SK-MEL-5 (cell line): ENCODE measurements around the gene ITPR2. TPM values are rescaled to one million over a fixed set of nuclear protein-coding genes. Genes with fewer than 3 reads are reported as not detected.

Source experiments
- DNase-seq: peaks from one replicate; pipeline ENCODE4 v3.0.0-alpha.2; 2016; ENCODE audit warnings: low read depth, low spot score
- in situ Hi-C: cut with HindIII; loops from 2 replicates; pipeline ENCODE4 v1.10.0; 2016; ENCODE audit warnings: low sequenced_read_pairs, high pct_unique_total_duplicates, low pct_unique_long_range_greater_than_20kb
- total RNA-seq: library from RNA; depleted of rRNA; stranded (reverse); fragments of >200 nt; shearing (Covaris generic); gene quantifications from 2 replicates; pipeline ENCODE4 v1.2.3, GENCODE V29; 2014

ITPR2 gene
- total RNA-seq, 1 experiment from 2014 or later: 21.3 TPM

GRCh38 chr12:26564391-26564790 lies 268.6 kb downstream of the ITPR2 start:
- no peak for DNase-seq
- in situ Hi-C loops: no loop called here

- no peak for DNase-seq
- in situ Hi-C loops: no loop called here
Observed at GRCh38 chr12:26563552-26563951, 269.4 kb downstream of the ITPR2 start.

GRCh38 chr12:26557326-26557725 lies 275.7 kb downstream of the ITPR2 start:
- in situ Hi-C loops: no loop called here
- no peak for DNase-seq

- in situ Hi-C loops: no loop called here
- DNase-seq: no peak
Observed at GRCh38 chr12:26556916-26557315, 276.1 kb downstream of the ITPR2 start.

- in situ Hi-C loops: no loop called here
- no peak for DNase-seq
Observed at GRCh38 chr12:26555139-26555538, 277.9 kb downstream of the ITPR2 start.

GRCh38 chr12:26554332-26554731 lies 278.7 kb downstream of the ITPR2 start:
- in situ Hi-C loops: no loop called here
- no peak for DNase-seq

GRCh38 chr12:26551385-26551784 lies 281.6 kb downstream of the ITPR2 start:
- DNase-seq: no peak
- in situ Hi-C loops: no loop called here

- no peak for DNase-seq
- in situ Hi-C loops: no loop called here
Observed at GRCh38 chr12:26548227-26548626, 284.8 kb downstream of the ITPR2 start.

- in situ Hi-C loops: no loop called here
- no peak for DNase-seq
Observed at GRCh38 chr12:26546535-26547314, 286.3 kb downstream of the ITPR2 start.

GRCh38 chr12:26539131-26539530 lies 293.9 kb downstream of the ITPR2 start:
- in situ Hi-C loops: no loop called here
- no peak for DNase-seq

GRCh38 chr12:26537651-26538050 lies 295.3 kb downstream of the ITPR2 start:
- in situ Hi-C loops: no loop called here
- DNase-seq: no peak

GRCh38 chr12:26537126-26537525 lies 295.9 kb downstream of the ITPR2 start:
- DNase-seq: no peak
- in situ Hi-C loops: no loop called here

GRCh38 chr12:26535826-26536225 lies 297.2 kb downstream of the ITPR2 start:
- in situ Hi-C loops: no loop called here
- no peak for DNase-seq

- in situ Hi-C loops: no loop called here
- DNase-seq: no peak
Observed at GRCh38 chr12:26534071-26534470, 298.9 kb downstream of the ITPR2 start.

GRCh38 chr12:26533211-26533610 lies 299.8 kb downstream of the ITPR2 start:
- no peak for DNase-seq
- in situ Hi-C loops: no loop called here

GRCh38 chr12:26530461-26530860 lies 302.5 kb downstream of the ITPR2 start:
- in situ Hi-C loops: no loop called here

GRCh38 chr12:26528943-26529342 lies 304.1 kb downstream of the ITPR2 start:
- DNase-seq: no peak
- in situ Hi-C loops: no loop called here

More at GRCh38 chr12:26530461-26530860, 302.5 kb downstream of the ITPR2 start:
- DNase-seq: no peak

GRCh38 chr12:26527682-26528081 lies 305.3 kb downstream of the ITPR2 start:
- no peak for DNase-seq
- in situ Hi-C loops: no loop called here

- in situ Hi-C loops: no loop called here
- peak; percentile 56 for DNase-seq
Observed at GRCh38 chr12:26524862-26525465, 308.0 kb downstream of the ITPR2 start.
